RWPE2 (cell line): ENCODE data around the gene SPINT2.
"Not testable (repeated sequence)": the region's sequence is repeated elsewhere in the genome, so short reads cannot be mapped to it uniquely, and the experiment has no call there.

Source experiments
- ATAC-seq: fragments of 200-7000 bp; cut with Tn5 transposase; 3 replicates; pipeline ENCODE4 v1.9.1; 2021; ENCODE audit warnings: low read depth
- DNase-seq: peaks from one replicate; pipeline ENCODE4 v3.0.0-alpha.2; 2020; ENCODE audit warnings: low spot score
- H3K27ac ChIP-seq: fragments of 450-650 bp; 2 replicates; pipeline ENCODE4 v1.5.1; 2017; ENCODE audit warnings: mild to moderate bottlenecking; ENCODE audit not compliant: poor library complexity, severe bottlenecking
- H3K27me3 ChIP-seq: fragments of 250-450 bp; sonication (Bioruptor Pico); 2 replicates; pipeline ENCODE4 v1.5.1; 2021; ENCODE audit warnings: mild to moderate bottlenecking, moderate library complexity; ENCODE audit not compliant: insufficient read depth, poor library complexity, severe bottlenecking
- H3K36me3 ChIP-seq: fragments of 250-450 bp; sonication (Bioruptor Pico); 2 replicates; pipeline ENCODE4 v1.5.1; 2020; ENCODE audit warnings: low read depth, mild to moderate bottlenecking, moderate library complexity
- H3K4me1 ChIP-seq: fragments of 250-450 bp; sonication (Bioruptor Pico); 2 replicates; pipeline ENCODE4 v1.5.1; 2021; ENCODE audit warnings: mild to moderate bottlenecking, moderate library complexity; ENCODE audit not compliant: insufficient read depth, poor library complexity, severe bottlenecking
- H3K4me3 ChIP-seq: fragments of 250-450 bp; sonication (Bioruptor Pico); 2 replicates; pipeline ENCODE4 v1.5.1; 2021; ENCODE audit warnings: mild to moderate bottlenecking, moderate library complexity; ENCODE audit not compliant: severe bottlenecking
- H3K9me3 ChIP-seq: fragments of 250-450 bp; sonication (Bioruptor Pico); 2 replicates; pipeline ENCODE4 v1.5.1; 2021; ENCODE audit warnings: mild to moderate bottlenecking, moderate library complexity; ENCODE audit not compliant: severe bottlenecking
- TF ChIP-seq, protein P1 (sequence below): fragments of 450-650 bp; IDR thresholded peaks from one replicate; pipeline ENCODE4 v1.5.1; 2017; ENCODE audit warnings: mild to moderate bottlenecking, moderate library complexity; ENCODE audit not compliant: poor library complexity, severe bottlenecking

Gene SPINT2

DNA sequence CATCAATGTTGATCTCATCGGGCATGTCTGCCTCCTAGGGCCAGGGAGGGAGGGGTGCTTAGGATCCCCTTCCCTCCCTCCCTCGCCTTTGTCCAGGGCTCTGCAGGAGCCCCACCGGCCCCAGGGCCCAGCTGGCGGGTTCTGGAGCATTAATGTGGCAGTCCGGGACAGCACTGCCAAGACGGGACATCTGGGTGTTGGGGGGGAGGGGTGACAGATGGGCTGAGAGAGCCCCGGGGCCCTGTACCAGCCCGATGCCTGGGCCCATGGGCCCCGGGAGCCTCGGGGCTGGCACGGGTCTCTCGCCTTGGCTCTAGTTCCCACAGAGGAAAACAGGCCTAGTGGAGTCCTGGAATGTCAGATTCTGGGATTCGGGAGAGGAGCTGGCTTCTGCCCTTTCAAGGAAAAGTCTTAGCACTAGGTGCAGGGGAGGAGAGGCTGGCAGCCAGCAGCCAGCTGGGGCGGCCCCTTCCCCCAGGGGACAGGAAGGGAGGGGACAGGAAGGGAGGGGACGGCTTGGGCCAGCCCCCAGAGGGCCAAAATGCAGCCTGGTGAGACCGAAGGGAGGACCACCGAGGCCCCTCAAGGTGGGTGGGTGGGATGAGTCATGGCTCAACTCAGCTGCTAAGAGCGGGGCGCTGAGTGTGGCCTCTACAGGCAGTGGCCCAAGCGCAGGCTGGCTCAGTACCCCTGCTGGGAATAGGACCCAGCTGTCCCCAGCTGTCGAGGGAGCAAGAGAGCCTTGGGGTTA is 11.3 kb upstream of the SPINT2 start:
- TF ChIP-seq, protein P1, sequence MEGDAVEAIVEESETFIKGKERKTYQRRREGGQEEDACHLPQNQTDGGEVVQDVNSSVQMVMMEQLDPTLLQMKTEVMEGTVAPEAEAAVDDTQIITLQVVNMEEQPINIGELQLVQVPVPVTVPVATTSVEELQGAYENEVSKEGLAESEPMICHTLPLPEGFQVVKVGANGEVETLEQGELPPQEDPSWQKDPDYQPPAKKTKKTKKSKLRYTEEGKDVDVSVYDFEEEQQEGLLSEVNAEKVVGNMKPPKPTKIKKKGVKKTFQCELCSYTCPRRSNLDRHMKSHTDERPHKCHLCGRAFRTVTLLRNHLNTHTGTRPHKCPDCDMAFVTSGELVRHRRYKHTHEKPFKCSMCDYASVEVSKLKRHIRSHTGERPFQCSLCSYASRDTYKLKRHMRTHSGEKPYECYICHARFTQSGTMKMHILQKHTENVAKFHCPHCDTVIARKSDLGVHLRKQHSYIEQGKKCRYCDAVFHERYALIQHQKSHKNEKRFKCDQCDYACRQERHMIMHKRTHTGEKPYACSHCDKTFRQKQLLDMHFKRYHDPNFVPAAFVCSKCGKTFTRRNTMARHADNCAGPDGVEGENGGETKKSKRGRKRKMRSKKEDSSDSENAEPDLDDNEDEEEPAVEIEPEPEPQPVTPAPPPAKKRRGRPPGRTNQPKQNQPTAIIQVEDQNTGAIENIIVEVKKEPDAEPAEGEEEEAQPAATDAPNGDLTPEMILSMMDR: no peak
- no peak for ATAC-seq
- no peaks in the 10 kb centered on the region for H3K27me3 ChIP-seq
- no peaks in the 10 kb centered on the region for H3K36me3 ChIP-seq
- no peak for DNase-seq
- H3K4me3 ChIP-seq: no peak overlapping the region
- peaks cover 10% of the 10 kb centered on the region for H3K4me1 ChIP-seq
- H3K9me3 ChIP-seq: no peaks in the 10 kb centered on the region
- no peak overlapping the region for H3K27ac ChIP-seq

GRCh38 chr19:38253788-38254187 is 10.6 kb upstream of the SPINT2 start:
- no peaks in the 10 kb centered on the region for H3K36me3 ChIP-seq
- DNase-seq (no peak), ATAC-seq (no peak)
- TF ChIP-seq, protein P1: no peak
- H3K27ac ChIP-seq: no peak overlapping the region
- H3K4me1 ChIP-seq: peaks cover 10% of the 10 kb centered on the region
- H3K4me3 ChIP-seq: no peak overlapping the region
- H3K9me3 ChIP-seq: no peaks in the 10 kb centered on the region
- no peaks in the 10 kb centered on the region for H3K27me3 ChIP-seq

- Histone ChIP-seq H3K9me3 (no peaks in the 10 kb centered on the region), H3K27ac (no peak overlapping the region), H3K27me3 (no peaks in the 10 kb centered on the region), H3K4me3 (no peak overlapping the region), H3K36me3 (no peaks in the 10 kb centered on the region), H3K4me1 (peaks cover 10% of the 10 kb centered on the region)
- TF ChIP-seq, protein P1: no peak
- no peak for DNase-seq
- ATAC-seq: no peak
Measured at GRCh38 chr19:38255383-38256014, 8.9 kb upstream of the SPINT2 start.

DNA sequence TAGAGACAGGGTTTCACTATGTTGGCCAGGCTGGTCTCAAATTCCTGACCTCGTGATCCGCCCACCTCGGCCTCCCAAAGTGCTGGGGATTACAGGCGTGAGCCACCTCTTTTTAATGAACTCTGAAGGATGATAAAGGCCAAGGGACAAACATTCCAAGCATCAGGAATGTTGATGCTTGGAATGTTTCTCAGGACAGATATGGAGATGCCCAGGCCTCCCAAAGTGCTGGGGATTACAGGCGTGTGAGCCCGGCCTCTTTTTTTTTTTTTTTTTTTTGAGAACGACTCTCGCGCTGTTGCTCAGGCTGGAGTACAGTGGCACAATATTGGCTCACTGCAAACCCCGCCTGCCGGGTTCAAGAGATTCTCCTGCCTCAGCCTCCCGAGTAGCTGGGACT is 2.4 kb upstream of the SPINT2 start:
- not testable (repeated sequence) for ATAC-seq, H3K27me3 ChIP-seq, H3K9me3 ChIP-seq, H3K4me3 ChIP-seq, DNase-seq, H3K36me3 ChIP-seq
- Histone ChIP-seq H3K27ac (peak overlapping the region; percentile 87), H3K4me1 (peaks cover 16% of the 10 kb centered on the region)

GRCh38 chr19:38262585-38263268 is 1.6 kb upstream of the SPINT2 start:
- H3K36me3 ChIP-seq: no peaks in the 10 kb centered on the region
- peak; percentile 4; the same call in 1 of the 3 replicates for ATAC-seq
- H3K27me3 ChIP-seq: no peaks in the 10 kb centered on the region
- H3K9me3 ChIP-seq: no peaks in the 10 kb centered on the region
- peaks cover 22% of the 10 kb centered on the region for H3K4me1 ChIP-seq
- H3K4me3 ChIP-seq: no peak overlapping the region
- no peak for DNase-seq
- H3K27ac ChIP-seq: peak overlapping the region; percentile 87
- TF ChIP-seq, protein P1: no peak
